SU-DHL-6 (cell line): ENCODE results near the gene SHF.

ENCODE experiments used
- H2AFZ ChIP-seq: fragments of 200-600 bp; sonication (generic); 2 replicates; pipeline ENCODE4 v1.6.1; 2014; ENCODE audit warnings: low read depth, mild to moderate bottlenecking, moderate library complexity, mixed read lengths, antibody characterized with exemption, low read length; ENCODE audit not compliant: severe bottlenecking
- H3F3A ChIP-seq: fragments of 200-600 bp; shearing (Covaris generic); 2 replicates; pipeline ENCODE4 v1.6.0; 2016; ENCODE audit warnings: antibody characterized with exemption, mild to moderate bottlenecking; ENCODE audit not compliant: insufficient read depth
- H3K27ac ChIP-seq: fragments of 200-600 bp; sonication (generic); 2 replicates; pipeline ENCODE4 v1.5.1; 2016; ENCODE audit warnings: low read depth, mild to moderate bottlenecking, low read length, moderate library complexity, mixed read lengths
- H3K27me3 ChIP-seq: fragments of 200-600 bp; sonication (generic), shearing (Covaris generic); 2 replicates; pipeline ENCODE4 v1.6.0; 2014; ENCODE audit warnings: mild to moderate bottlenecking, low read length
- H3K36me3 ChIP-seq: fragments of 200-600 bp; sonication (generic); 2 replicates; pipeline ENCODE4 v1.6.1; 2014; ENCODE audit warnings: mild to moderate bottlenecking, low read length, mixed read lengths
- H3K4me2 ChIP-seq: fragments of 300-600, 200-600 bp; shearing (Covaris generic), sonication (generic); 2 replicates; pipeline ENCODE4 v1.6.0; 2014; ENCODE audit warnings: low read length, low read depth, mild to moderate bottlenecking; ENCODE audit not compliant: poor library complexity, severe bottlenecking
- H3K4me3 ChIP-seq: fragments of 200-600 bp; sonication (generic); 2 replicates; pipeline ENCODE4 v1.5.1; 2014; ENCODE audit warnings: antibody characterized with exemption, low read length, mild to moderate bottlenecking, mixed read lengths; ENCODE audit not compliant: insufficient read depth, poor library complexity, severe bottlenecking
- H3K79me2 ChIP-seq: fragments of 200-600 bp; sonication (generic); 2 replicates; pipeline ENCODE4 v1.6.1; 2014; ENCODE audit warnings: mild to moderate bottlenecking, low read length, moderate library complexity; ENCODE audit not compliant: insufficient read depth
- H3K9ac ChIP-seq: fragments of 200-600 bp; sonication (generic); 2 replicates; pipeline ENCODE4 v1.7.0; 2014; ENCODE audit warnings: mild to moderate bottlenecking, low read length
- H3K9me2 ChIP-seq: fragments of 200-600 bp; sonication (generic); replicated peaks from 2 replicates; pipeline ENCODE4 v1.6.1; 2014; ENCODE audit warnings: low read length; ENCODE audit not compliant: insufficient read depth
- H3K9me3 ChIP-seq: fragments of 200-600 bp; sonication (generic); 2 replicates; pipeline ENCODE4 v1.6.1; 2014; ENCODE audit warnings: low read length, mixed read lengths; ENCODE audit not compliant: insufficient read depth
- H4K20me1 ChIP-seq: fragments of 200-600 bp; sonication (generic); 2 replicates; pipeline ENCODE4 v1.6.1; 2014; ENCODE audit warnings: low read depth, mild to moderate bottlenecking, antibody characterized with exemption, low read length, moderate library complexity, mixed read lengths
- CTCF ChIP-seq: fragments of 200-600 bp; sonication (generic); IDR thresholded peaks from one replicate; pipeline ENCODE4 v1.5.1; 2017; ENCODE audit warnings: antibody characterized with exemption, mild to moderate bottlenecking, low read length, moderate library complexity; ENCODE audit not compliant: insufficient read depth, poor library complexity, severe bottlenecking
- EZH2phosphoT487 ChIP-seq: fragments of 200-600 bp; sonication (generic), shearing (Covaris generic); conservative IDR thresholded peaks from 2 replicates; pipeline ENCODE4 v1.6.1; 2018; ENCODE audit warnings: mild to moderate bottlenecking, antibody characterized with exemption, low read length, moderate library complexity, mixed read lengths

The SHF gene

GRCh38 chr15:45221967-45222366 lies 34.2 kb upstream of the SHF start:
- TF ChIP-seq EZH2phosphoT487: no peak
- no peak for TF ChIP-seq CTCF
- Histone ChIP-seq H3K27me3 (no peaks in the 10 kb centered on the region), H2AFZ (no peak overlapping the region), H3K9me2 (no peaks in the 10 kb centered on the region), H4K20me1 (no peaks in the 10 kb centered on the region), H3K9ac (no peak overlapping the region), H3K27ac (no peak overlapping the region), H3K79me2 (no peaks in the 10 kb centered on the region), H3K36me3 (no peaks in the 10 kb centered on the region), H3K9me3 (no peaks in the 10 kb centered on the region), H3K4me2 (no peak overlapping the region), H3K4me3 (no peak overlapping the region), H3F3A (no peaks in the 10 kb centered on the region)

DNA sequence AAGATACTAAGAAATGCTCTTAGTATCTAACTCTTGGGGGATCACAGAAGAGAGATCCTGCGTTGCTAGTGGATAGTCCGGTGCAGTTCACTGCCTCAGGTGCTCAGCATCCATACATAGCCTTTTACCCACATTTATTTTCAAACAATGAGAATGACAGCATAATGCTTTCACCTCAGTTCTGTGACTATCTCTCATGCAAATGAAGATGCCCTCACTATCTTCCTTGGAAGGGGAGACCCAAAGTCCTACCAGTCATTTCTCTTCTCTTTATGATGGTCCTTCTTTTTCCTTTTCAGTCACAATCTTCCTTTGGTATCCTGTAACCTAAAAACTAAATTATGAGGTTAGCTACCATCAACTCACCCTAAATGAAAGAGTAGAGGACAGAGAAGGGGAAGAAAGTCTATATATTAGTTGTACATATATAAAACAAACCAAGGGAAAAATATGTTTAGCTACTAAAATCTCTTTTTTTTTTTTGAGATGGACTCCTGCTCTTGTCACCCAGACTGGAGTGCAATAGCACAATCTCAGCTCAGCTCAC lies 33.4 kb upstream of the SHF start:
- no peak overlapping the region for H3K9ac ChIP-seq
- H3K9me3 ChIP-seq: no peaks in the 10 kb centered on the region
- no peak overlapping the region for H3K4me3 ChIP-seq
- no peaks in the 10 kb centered on the region for H3F3A ChIP-seq
- no peak overlapping the region for H3K27ac ChIP-seq
- H4K20me1 ChIP-seq: no peaks in the 10 kb centered on the region
- H2AFZ ChIP-seq: no peak overlapping the region
- no peaks in the 10 kb centered on the region for H3K27me3 ChIP-seq
- no peaks in the 10 kb centered on the region for H3K36me3 ChIP-seq
- H3K9me2 ChIP-seq: no peaks in the 10 kb centered on the region
- H3K79me2 ChIP-seq: no peaks in the 10 kb centered on the region
- TF ChIP-seq EZH2phosphoT487 (no peak), CTCF (no peak)
- H3K4me2 ChIP-seq: no peak overlapping the region

GRCh38 chr15:45212493-45212892 lies 24.7 kb upstream of the SHF start:
- Histone ChIP-seq H3K4me3 (no peak overlapping the region), H3K79me2 (no peaks in the 10 kb centered on the region), H3K9me2 (no peaks in the 10 kb centered on the region), H2AFZ (no peak overlapping the region), H3F3A (no peaks in the 10 kb centered on the region), H4K20me1 (no peaks in the 10 kb centered on the region), H3K4me2 (no peak overlapping the region), H3K9ac (no peak overlapping the region), H3K27ac (no peak overlapping the region), H3K9me3 (no peaks in the 10 kb centered on the region), H3K36me3 (no peaks in the 10 kb centered on the region), H3K27me3 (no peaks in the 10 kb centered on the region)
- TF ChIP-seq CTCF (no peak), EZH2phosphoT487 (no peak)
